Activated CD4-positive, alpha-beta T cell treated with anti-CD3 and anti-CD28 coated beads, Interleukin-2, amount 10 ng/mL, durations not matched to agents 7 days and 5 days (primary cell): ENCODE measurements around the gene ELOVL2. TPM values are rescaled to one million over a fixed set of nuclear protein-coding genes. Genes with fewer than 3 reads are reported as not detected.
"Not testable (repeated sequence)": the region's sequence is repeated elsewhere in the genome, so short reads cannot be mapped to it uniquely, and the experiment has no call there.

Source experiments
- CTCF ChIA-PET: fragments of 350-600 bp; sonication (Branson Sonifier 250); formaldehyde crosslinking; loops from one replicate; lab custom pipeline; 2021; ENCODE audit warnings: antibody characterized with exemption; lab: Charles Lee
- POLR2A ChIA-PET: fragments of 350-600 bp; sonication (Branson Sonifier 250); formaldehyde crosslinking; loops from one replicate; lab custom pipeline; 2021; ENCODE audit warnings: antibody characterized with exemption; lab: Charles Lee
- DNase-seq: peaks from one replicate; pipeline ENCODE4 v3.0.0-alpha.2; 2020
- H3K27ac Mint-ChIP-seq: one replicate; pipeline ENCODE4 v1.8.0; 2021; ENCODE audit warnings: mild to moderate bottlenecking, moderate library complexity, mixed read lengths
- H3K27me3 Mint-ChIP-seq: one replicate; pipeline ENCODE4 v1.8.0; 2021; ENCODE audit warnings: mixed read lengths
- H3K36me3 Mint-ChIP-seq: one replicate; pipeline ENCODE4 v1.8.0; 2021; ENCODE audit warnings: low read depth, mixed read lengths
- H3K4me1 Mint-ChIP-seq: one replicate; pipeline ENCODE4 v1.8.0; 2021; ENCODE audit warnings: mixed read lengths
- H3K4me3 Mint-ChIP-seq: one replicate; pipeline ENCODE4 v1.8.0; 2021; ENCODE audit warnings: mild to moderate bottlenecking, moderate library complexity, mixed read lengths
- H3K9me3 Mint-ChIP-seq: one replicate; pipeline ENCODE4 v1.8.0; 2021; ENCODE audit warnings: mixed read lengths
- total RNA-seq, 2 experiments: library from RNA; stranded (reverse); gene quantifications; one replicate each; pipeline ENCODE4 v1.2.3, GENCODE V29; 2021

ELOVL2 gene
- total RNA-seq, 2 experiments from 2014 or later: not detected

- Mint-ChIP-seq H3K4me3 (no peak overlapping the region), H3K36me3 (no peaks in the 10 kb centered on the region), H3K9me3 (no peaks in the 10 kb centered on the region), H3K27ac (no peak overlapping the region), H3K4me1 (no peaks in the 10 kb centered on the region), H3K27me3 (peaks cover 34% of the 10 kb centered on the region)
- ChIA-PET CTCF (no interaction called here), POLR2A (no interaction called here)
- no peak for DNase-seq
Observed at GRCh38 chr6:11012976-11013720, 31.0 kb downstream of the ELOVL2 start.

DNA sequence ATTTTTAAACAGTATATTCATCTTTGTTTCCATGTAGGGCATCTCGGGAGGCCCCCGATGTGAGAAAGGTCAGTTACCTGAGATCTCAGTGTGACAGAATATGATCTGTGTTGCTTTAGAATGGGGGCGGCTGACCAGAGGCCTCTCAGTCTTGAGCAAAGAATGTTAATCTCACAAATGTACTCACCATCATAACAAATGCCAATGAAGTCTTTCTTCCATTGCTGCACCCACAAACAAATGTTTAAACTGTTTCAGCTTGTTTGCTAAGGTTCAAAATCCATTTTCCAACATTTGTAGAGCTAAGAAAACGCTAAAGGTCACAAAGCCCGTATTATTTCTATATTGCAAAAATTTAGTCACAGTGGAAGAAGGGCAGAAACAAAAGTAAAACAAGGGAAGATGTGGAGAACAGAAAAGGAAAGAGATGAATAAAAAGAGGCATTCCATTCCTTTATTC lies 31.8 kb downstream of the ELOVL2 start:
- POLR2A ChIA-PET: no interaction called here
- Mint-ChIP-seq H3K27me3 (peaks cover 31% of the 10 kb centered on the region), H3K27ac (no peak overlapping the region), H3K4me3 (no peak overlapping the region), H3K9me3 (no peaks in the 10 kb centered on the region), H3K36me3 (no peaks in the 10 kb centered on the region), H3K4me1 (no peaks in the 10 kb centered on the region)
- no peak for DNase-seq
- CTCF ChIA-PET: no interaction called here

- CTCF ChIA-PET: interaction anchor here (0.6 kb wide), 1 partner anchor 140 kb away, joined by 3 read pairs; no protein-coding TSS in a partner anchor
Observed at GRCh38 chr6:11011787-11012234, 32.3 kb downstream of the ELOVL2 start.

DNA sequence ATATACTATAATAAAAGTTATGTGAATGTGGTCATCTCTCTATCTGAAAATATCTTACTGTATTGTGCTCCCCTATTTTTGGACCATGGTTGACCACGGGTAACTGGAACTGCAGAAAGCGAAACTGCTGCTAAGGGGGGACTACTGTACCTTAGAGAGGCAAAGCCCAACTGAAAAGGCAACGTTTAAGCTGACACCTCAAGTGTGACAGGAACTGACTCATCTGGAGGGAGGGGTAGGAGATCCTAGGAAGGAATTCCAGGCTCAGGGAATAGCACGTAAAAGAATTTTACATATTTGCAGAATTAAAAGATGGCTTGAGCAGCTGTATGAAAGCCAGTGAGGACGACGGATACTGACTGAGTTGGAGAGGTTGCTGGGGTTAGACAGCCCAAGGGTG lies 34.8 kb downstream of the ELOVL2 start:
- H3K4me1 Mint-ChIP-seq: no peaks in the 10 kb centered on the region
- no peak overlapping the region for H3K4me3 Mint-ChIP-seq
- H3K9me3 Mint-ChIP-seq: no peaks in the 10 kb centered on the region
- peaks cover 16% of the 10 kb centered on the region for H3K27me3 Mint-ChIP-seq
- H3K36me3 Mint-ChIP-seq: no peaks in the 10 kb centered on the region
- ChIA-PET POLR2A (no interaction called here), CTCF (no interaction called here)
- H3K27ac Mint-ChIP-seq: no peak overlapping the region
- DNase-seq: no peak

More at GRCh38 chr6:11011787-11012234, 32.3 kb downstream of the ELOVL2 start:
- Mint-ChIP-seq H3K9me3 (no peaks in the 10 kb centered on the region), H3K36me3 (no peaks in the 10 kb centered on the region), H3K4me1 (no peaks in the 10 kb centered on the region), H3K27me3 (peaks cover 30% of the 10 kb centered on the region), H3K4me3 (no peak overlapping the region), H3K27ac (no peak overlapping the region)
- no peak for DNase-seq
- POLR2A ChIA-PET: no interaction called here

GRCh38 chr6:11008821-11009220 lies 35.3 kb downstream of the ELOVL2 start:
- peaks cover 14% of the 10 kb centered on the region for H3K27me3 Mint-ChIP-seq
- no peaks in the 10 kb centered on the region for H3K4me1 Mint-ChIP-seq
- H3K4me3 Mint-ChIP-seq: no peak overlapping the region
- ChIA-PET CTCF (no interaction called here), POLR2A (no interaction called here)
- H3K27ac Mint-ChIP-seq: no peak overlapping the region
- H3K9me3 Mint-ChIP-seq: no peaks in the 10 kb centered on the region
- DNase-seq: no peak
- no peaks in the 10 kb centered on the region for H3K36me3 Mint-ChIP-seq

DNA sequence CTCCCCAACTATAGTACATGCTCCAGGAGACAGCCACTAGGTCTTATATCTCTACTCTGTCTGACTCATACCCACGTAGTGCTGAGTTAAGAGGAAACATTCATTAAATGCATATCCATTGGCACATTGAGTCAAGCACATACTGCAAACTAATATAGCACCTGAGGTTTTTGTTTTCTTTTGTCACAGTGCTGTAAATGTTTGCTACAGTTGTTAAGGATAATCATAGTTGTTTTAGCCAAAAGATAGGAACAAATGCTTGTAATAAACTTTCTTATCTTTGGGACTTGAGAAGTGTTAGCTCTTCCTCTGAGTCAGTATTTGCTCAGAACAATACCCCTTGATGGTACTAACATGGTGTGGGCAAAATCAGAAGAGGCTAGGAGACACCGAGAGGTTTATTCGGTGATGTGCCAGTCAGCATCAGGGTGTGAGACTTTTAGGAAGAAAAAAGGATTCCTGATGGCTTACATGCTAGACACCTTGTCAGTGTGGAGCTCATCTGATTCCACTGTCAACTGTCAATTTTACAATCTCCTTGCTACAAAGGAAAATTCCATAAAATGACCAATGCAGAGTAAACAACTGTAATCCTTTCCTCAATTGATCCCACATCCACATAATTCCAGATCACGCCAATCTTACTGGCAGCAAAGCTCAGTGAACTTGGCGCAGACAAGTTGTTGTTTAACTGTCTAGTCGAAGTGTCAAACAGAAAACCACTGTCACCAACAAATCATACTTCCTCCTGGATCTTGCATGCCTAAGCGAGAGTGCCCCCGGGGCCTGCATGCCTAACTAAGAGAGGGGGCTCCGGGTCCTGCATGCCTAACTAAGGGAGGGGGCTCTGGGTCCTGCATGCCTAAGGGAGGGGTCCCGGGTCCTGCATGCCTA lies 36.1 kb downstream of the ELOVL2 start:
- Mint-ChIP-seq H3K9me3 (no peaks in the 10 kb centered on the region), H3K27ac (no peak overlapping the region), H3K27me3 (peaks cover 9% of the 10 kb centered on the region), H3K4me3 (no peak overlapping the region), H3K36me3 (no peaks in the 10 kb centered on the region), H3K4me1 (no peaks in the 10 kb centered on the region)
- ChIA-PET POLR2A (no interaction called here), CTCF (no interaction called here)
- no peak for DNase-seq

- no peaks in the 10 kb centered on the region for H3K9me3 Mint-ChIP-seq
- H3K27ac Mint-ChIP-seq: no peak overlapping the region
- POLR2A ChIA-PET: no interaction called here
- CTCF ChIA-PET: no interaction called here
- H3K36me3 Mint-ChIP-seq: no peaks in the 10 kb centered on the region
- no peak overlapping the region for H3K4me3 Mint-ChIP-seq
- peaks cover 8% of the 10 kb centered on the region for H3K27me3 Mint-ChIP-seq
- DNase-seq: no peak
- no peaks in the 10 kb centered on the region for H3K4me1 Mint-ChIP-seq
Observed at GRCh38 chr6:11006061-11006460, 38.0 kb downstream of the ELOVL2 start.

DNA sequence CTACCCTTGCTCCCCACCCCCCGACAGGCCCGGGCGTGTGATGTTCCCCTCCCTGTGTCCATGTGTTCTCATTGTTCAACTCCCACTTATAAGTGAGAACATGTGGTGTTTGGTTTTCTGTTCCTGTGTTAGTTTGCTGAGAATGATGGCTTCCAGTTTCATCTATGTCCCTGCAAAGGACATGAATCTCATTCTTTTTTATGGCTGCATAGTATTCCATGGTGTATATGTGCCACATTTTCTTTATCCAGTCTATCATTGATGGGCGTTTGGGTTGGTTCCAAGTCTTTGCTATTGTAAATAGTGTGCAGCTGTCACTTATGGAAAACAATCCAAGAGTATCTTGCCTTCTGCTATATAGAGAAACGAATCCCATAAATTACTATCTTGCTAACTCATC lies 40.8 kb downstream of the ELOVL2 start:
- DNase-seq, H3K9me3 Mint-ChIP-seq, POLR2A ChIA-PET, H3K27ac Mint-ChIP-seq, H3K4me3 Mint-ChIP-seq, H3K36me3 Mint-ChIP-seq, CTCF ChIA-PET, H3K4me1 Mint-ChIP-seq: not testable (repeated sequence)
- peaks cover 15% of the 10 kb centered on the region for H3K27me3 Mint-ChIP-seq

- H3K4me1 Mint-ChIP-seq: no peaks in the 10 kb centered on the region
- H3K36me3 Mint-ChIP-seq: no peaks in the 10 kb centered on the region
- no peak overlapping the region for H3K4me3 Mint-ChIP-seq
- ChIA-PET POLR2A (no interaction called here), CTCF (no interaction called here)
- peaks cover 15% of the 10 kb centered on the region for H3K27me3 Mint-ChIP-seq
- H3K9me3 Mint-ChIP-seq: no peaks in the 10 kb centered on the region
- no peak for DNase-seq
- no peak overlapping the region for H3K27ac Mint-ChIP-seq
Observed at GRCh38 chr6:11002176-11002575, 41.9 kb downstream of the ELOVL2 start.

- Mint-ChIP-seq H3K36me3 (no peaks in the 10 kb centered on the region), H3K27me3 (peaks cover 15% of the 10 kb centered on the region), H3K4me3 (no peak overlapping the region), H3K9me3 (no peaks in the 10 kb centered on the region), H3K4me1 (no peaks in the 10 kb centered on the region), H3K27ac (no peak overlapping the region)
- DNase-seq: no peak
- CTCF ChIA-PET: no interaction called here
- POLR2A ChIA-PET: no interaction called here
Observed at GRCh38 chr6:10999994-11000393, 44.1 kb downstream of the ELOVL2 start.

GRCh38 chr6:10995114-10995707 lies 48.9 kb downstream of the ELOVL2 start:
- ChIA-PET POLR2A (no interaction called here), CTCF (no interaction called here)
- no peaks in the 10 kb centered on the region for H3K4me1 Mint-ChIP-seq
- DNase-seq: no peak
- no peak overlapping the region for H3K27ac Mint-ChIP-seq
- peaks cover 10% of the 10 kb centered on the region for H3K27me3 Mint-ChIP-seq
- H3K4me3 Mint-ChIP-seq: no peak overlapping the region
- no peaks in the 10 kb centered on the region for H3K9me3 Mint-ChIP-seq
- no peaks in the 10 kb centered on the region for H3K36me3 Mint-ChIP-seq

DNA sequence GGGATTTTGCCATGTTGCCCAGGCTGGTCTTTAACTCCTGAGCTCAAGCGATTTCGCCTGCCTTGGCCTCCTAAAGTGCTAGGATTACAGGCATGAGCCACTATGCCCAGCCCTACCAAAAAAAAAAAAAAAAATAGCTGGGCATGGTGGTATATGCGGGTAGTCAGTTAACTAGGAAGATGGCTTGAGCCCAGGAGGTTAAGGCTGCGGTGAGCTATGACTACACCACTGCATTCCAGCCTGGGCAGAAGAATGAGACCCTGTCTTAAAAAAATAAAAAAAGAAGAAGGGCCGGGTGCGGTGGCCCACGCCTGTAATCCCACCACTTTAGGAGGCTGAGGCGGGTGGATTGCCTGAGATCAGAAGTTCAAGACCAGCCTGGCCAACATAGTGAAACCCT lies 50.2 kb downstream of the ELOVL2 start:
- no peaks in the 10 kb centered on the region for H3K36me3 Mint-ChIP-seq
- H3K4me3 Mint-ChIP-seq: no peak overlapping the region
- H3K4me1 Mint-ChIP-seq: no peaks in the 10 kb centered on the region
- H3K9me3 Mint-ChIP-seq: no peaks in the 10 kb centered on the region
- POLR2A ChIA-PET: interaction anchor here (0.7 kb wide), 1 partner anchor 124 kb away, joined by 3 read pairs; no protein-coding TSS in a partner anchor
- H3K27me3 Mint-ChIP-seq: peaks cover 4% of the 10 kb centered on the region
- CTCF ChIA-PET: no interaction called here
- no peak for DNase-seq
- no peak overlapping the region for H3K27ac Mint-ChIP-seq

DNA sequence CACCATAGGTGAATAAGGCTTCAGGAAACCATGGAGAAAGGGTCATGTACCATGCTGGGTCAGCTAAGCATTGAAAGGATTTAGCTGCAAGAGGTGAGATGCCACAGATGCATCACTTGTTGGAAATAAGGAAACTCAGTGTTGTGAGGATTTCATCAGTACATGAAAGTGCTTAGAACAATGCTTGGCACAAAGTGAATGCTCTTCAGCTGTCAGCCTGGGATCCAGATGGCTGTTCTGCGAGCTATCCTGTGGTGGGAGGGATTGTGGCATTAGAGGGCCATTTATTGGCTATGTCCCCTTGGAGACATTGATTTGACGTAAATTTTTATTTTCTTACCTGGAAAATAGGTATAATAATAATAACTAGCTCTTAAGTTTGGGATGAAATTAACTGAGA lies 53.0 kb downstream of the ELOVL2 start:
- no peak for DNase-seq
- H3K9me3 Mint-ChIP-seq: no peaks in the 10 kb centered on the region
- POLR2A ChIA-PET: no interaction called here
- CTCF ChIA-PET: no interaction called here
- H3K27ac Mint-ChIP-seq: no peak overlapping the region
- H3K4me3 Mint-ChIP-seq: no peak overlapping the region
- no peaks in the 10 kb centered on the region for H3K4me1 Mint-ChIP-seq
- no peaks in the 10 kb centered on the region for H3K36me3 Mint-ChIP-seq
- peaks cover 7% of the 10 kb centered on the region for H3K27me3 Mint-ChIP-seq
